ENCODE data around the gene ATP11A.
"Not testable (repeated sequence)": the region's sequence is repeated elsewhere in the genome, so short reads cannot be mapped to it uniquely, and the experiment has no call there.

The ATP11A gene

DNA sequence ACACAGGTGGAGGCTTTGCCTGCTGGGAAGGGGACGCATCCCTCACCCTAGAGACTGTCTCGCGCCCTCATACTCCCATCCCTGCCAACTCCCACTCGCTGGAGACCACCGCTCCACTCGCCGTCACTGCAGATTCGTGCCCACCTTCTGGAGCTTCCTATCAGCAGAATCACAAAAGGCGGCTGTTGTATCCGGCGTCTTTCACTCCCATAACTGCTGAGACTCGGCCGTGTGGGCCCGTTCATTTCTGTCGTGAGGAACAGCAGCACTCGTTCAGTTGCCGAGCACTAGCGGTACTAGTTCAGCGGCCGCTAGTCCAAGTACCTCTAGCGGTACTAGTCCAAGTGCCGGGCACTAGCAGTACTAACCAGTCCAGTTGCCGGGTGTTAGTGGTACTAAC, 154.6 kb downstream of the ATP11A start:
- no peak for DNase-seq

DNA sequence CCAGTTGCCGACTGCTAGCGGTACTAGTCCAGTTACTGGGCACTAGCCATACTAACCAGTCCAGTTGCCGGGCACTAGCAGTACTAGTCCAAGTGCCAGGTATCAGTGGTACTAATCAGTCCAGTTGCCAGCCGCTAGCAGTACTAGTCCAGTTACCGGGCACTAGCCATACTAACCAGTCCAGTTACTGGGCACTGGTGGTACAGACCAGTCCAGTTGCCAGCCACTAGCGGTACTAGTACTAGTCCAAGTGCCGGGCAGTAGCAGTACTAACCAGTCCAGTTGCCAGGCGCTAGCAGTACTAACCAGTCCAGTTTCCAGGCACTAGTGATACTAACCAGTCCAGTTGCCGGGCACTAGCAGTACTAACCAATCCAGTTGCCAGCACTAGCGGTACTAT, 155.0 kb downstream of the ATP11A start:
- no peak for DNase-seq

DNA sequence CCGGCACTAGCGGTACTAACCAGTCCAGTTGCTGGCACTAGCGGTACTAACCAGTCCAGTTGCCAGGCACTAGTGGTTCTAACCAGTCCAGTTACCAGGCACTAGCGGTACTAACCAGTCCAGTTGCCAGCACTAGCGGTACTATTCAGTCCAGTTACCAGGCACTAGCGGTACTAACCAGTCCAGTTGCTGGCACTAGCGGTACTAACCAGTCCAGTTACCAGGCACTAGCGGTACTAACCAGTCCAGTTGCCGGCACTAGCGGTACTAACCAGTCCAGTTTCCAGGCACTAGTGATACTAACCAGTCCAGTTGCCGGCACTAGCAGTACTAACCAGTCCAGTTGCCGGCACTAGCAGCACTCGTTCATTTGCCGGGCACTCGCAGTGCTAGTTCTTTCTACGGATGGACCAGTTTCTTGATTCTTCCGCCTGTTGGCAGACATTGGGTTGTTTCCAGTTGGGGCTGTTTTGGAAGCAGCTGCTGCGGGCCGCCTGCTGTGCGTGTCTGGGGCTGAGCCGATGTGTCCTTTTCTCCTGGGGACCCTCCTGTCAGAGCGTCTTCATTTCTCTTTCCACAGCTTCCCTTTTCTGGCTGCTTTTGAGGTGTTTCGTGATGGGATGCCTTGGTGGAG, 155.8 kb downstream of the ATP11A start:
- no peak for DNase-seq

DNA sequence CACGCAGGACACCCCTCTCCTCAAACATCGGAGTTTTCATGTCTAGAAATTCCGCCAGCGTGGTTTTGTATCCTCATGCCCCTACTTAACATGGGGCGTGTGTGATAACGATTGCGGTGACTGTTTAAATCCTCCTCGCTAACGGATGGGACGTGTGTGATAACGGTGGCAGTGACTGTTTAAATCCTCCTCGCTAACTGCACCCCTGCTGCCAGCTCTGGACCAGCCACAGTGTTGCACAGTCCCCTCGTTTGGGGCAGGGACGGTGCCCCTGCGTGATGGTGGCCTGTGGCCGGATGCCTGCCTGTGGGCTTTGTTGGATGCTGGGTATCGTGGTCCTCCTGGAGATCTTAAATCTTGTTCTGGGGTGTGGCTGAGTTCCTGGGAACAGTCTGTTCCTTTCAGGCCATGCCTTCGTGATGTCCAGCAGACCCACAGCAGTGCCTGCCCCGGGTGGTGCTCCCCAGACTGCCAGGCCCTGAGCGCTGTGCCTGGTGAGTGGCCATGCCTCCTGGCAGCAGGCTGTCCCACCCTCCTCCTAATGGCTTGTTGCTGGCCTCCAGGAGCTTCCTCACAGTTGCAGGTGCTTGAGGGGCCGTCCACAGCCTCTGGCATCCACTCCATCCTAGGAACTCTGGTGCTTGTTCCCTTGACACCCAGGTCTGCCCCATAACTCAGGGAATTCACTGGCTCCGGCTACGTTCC, 156.7 kb downstream of the ATP11A start:
- DNase-seq = no peak

DNA sequence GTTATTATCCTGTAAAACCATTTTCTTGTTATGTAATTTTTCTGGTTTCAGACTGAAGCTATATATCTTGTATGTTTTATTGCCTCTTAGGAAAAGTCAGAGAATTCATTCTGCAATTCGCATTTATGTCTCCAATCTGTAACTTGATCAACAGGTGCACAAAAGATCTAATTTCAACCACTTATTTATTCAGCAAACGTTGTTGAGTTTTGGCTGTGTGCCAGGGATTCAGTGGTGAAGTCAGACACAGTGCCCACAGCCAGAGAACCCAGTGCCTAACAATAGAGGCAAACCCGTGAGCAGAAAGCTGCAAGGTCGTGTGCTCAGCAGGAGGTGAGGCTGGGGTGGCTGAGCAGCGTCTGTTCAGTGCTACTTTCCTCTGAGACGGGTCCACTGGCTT, 159.7 kb downstream of the ATP11A start:
- DNase-seq = no peak

DNA sequence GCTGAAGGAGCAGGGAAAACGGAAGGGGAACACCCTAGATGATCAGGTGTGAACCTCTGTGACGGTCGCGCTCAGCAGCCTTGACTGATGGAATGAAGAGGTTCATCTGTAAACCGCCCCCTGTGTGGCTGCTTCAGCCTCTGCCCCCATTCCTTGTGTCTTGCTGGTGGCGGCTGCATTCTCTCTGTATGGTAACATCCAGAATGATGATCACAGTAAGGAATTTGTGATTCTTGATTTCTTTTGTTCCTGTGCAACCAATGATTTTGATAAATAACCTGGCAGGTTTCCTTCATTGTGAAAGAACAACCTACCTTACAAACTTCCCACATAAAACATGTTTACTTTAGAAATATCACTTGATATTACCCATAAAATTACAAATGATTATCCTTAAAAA, 160.4 kb downstream of the ATP11A start:
- no peak for DNase-seq

DNA sequence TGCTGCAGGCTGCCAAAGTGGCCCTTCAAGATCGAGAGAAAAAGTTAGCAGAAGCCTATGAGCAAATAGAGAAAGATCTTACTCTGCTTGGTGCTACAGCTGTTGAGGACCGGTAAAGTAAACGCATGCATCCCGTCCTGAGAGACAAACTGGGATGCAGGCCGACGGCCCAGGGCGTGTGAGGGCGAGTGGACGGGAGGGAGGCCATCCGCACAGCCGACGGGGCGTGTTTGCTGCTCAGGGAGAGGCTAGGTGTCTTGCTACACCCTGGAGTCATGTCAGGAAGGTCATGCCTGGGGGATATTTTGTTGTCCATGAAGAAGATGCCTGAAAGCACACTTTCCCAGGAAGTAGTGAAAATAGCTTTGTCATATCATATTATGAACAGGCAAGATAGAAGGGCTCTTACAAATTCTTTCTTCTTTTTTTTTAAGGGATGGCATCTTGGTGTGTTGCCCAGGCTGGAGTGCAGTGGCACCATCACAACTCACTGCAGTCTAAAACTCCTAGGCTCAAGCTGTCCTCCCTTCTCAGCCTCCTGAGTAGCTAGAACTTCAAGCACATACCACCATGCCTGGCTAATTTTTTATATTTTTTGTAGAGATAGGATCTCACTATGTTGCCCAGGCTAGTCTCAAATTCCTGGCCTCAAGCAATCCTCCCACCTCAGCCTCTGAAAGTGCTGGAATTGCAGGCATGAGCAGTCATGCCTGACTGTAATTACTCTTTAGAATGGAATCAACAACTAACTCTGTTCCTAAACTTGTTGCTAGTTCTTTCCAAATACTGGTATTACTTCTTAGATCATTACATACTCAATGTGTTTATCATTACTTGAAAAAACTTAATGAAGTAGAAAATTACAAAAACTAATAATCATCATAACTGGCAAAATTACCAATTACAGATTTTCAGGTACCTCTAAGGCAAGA, 161.5 kb downstream of the ATP11A start:
- DNase-seq = no peak

DNA sequence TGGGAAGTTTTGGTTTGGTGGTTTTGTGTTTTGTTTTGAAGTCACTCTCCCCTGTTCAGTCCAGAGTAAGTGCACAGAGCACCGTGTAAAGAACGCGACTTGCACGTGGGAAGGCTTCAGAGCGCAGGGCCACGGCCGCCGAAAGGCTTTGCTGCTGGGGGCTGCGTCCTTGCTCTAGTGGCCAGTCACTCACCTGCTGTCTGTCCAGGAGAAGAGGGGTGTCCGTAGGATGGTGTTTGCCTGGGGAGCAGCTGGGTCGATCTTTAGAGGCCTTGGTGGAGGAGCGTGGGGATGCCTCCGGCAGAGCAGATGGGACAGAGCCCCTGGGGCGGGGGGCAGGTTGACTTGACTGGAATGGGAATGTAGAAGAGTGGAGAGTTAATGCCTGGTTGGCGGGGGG, 162.6 kb downstream of the ATP11A start:
- no peak for DNase-seq

DNA sequence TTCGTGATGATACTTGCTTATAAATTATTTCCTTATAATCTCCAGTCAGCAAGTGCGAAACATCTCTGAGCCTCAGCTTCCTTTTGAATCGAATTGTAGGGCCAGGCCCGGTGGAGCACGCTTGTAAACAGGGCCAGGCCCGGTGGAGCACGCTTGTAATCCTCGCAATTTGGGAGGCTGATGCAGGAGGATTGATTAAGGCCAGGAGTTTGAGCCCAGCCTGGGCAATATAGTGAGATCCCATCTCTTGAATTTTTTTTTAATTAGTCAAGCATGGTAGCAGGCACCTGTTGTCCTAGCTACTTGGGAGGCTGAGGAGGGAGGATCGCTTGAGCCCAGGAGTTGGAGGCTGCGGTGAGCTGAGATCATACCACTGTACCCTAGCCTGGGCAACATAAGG, 163.0 kb downstream of the ATP11A start:
- DNase-seq = no peak

DNA sequence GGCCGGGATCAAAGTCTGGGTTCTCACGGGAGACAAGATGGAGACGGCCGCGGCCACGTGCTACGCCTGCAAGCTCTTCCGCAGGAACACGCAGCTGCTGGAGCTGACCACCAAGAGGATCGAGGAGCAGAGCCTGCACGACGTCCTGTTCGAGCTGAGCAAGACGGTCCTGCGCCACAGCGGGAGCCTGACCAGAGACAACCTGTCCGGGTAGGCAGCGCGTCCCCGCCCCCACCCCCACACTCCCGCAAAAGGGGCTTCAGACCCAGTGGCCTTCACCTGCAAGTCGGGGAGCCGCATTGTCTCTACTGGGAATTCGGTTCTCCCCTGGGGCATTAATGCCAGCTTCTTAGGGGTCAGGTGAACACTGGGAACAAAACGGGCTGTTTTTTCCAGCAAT, 164.5 kb downstream of the ATP11A start:
- DNase-seq = no peak

DNA sequence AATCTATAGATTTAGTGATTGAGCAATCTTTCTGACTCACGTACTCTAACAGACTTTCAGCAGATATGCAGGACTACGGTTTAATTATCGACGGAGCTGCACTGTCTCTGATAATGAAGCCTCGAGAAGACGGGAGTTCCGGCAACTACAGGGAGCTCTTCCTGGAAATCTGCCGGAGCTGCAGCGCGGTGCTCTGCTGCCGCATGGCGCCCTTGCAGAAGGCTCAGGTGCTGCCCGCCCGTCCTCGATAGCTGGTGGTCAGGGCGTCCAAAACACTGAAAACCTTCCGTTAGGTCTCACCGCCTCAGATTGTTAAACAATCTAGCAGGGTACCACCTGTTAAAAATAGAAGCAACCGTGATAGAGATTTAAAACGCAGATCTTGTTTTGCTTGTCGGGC, 166.0 kb downstream of the ATP11A start:
- DNase-seq = no peak

DNA sequence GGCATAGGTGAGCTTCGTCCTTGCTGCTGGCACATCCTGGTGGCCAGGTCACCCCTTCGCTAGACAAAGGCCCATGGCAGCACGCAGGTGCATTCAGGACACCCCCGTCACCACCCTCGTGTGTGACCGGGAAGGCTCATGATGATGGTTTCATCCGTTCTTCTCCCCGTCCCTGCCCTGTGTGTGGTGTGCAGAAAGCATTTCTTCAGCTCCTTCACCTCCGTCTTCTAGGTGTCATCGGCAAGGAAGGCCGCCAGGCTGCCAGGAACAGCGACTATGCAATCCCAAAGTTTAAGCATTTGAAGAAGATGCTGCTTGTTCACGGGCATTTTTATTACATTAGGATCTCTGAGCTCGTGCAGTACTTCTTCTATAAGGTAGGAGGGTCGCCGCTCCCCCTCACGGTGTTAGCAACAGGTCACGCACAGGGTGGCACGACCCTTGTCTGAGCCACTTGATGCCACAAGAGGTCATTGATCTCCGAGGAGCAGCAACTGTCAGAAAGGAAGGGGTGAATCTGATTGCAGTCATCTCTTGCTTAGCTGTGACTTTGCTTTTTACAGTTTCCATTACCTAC, 168.2 kb downstream of the ATP11A start:
- DNase-seq = no peak

DNA sequence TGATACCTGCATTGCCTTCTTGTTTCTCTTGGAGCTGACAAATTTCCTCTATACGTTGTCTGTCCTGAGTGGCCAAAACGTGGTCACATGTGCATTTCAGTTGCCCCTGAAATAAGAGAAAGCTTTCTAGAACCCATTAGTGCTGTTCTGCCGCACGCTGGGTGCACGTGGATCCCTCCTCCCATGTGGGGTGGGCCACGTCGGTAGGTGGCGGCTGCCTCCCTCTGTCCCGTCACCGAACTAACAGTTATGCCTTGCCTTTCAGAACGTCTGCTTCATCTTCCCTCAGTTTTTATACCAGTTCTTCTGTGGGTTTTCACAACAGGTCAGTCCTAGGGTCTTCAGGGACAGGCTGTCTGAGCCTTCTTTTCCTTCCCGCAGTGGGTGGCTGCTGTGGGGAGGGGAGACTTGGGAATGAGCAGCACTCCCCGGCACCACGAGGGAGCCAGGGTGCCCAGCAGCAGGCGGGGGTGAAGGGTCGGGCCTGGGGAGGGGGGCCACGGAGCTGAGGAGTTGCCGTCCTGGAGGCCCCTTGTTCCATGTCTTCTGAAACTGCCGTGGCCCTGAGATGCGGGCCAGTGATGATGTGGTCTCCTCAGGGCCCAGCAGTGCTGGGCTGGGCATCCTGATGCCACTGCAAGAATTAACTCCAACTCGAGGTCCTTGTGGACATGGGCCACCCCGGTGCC, 169.4 kb downstream of the ATP11A start:
- no peak for DNase-seq

DNA sequence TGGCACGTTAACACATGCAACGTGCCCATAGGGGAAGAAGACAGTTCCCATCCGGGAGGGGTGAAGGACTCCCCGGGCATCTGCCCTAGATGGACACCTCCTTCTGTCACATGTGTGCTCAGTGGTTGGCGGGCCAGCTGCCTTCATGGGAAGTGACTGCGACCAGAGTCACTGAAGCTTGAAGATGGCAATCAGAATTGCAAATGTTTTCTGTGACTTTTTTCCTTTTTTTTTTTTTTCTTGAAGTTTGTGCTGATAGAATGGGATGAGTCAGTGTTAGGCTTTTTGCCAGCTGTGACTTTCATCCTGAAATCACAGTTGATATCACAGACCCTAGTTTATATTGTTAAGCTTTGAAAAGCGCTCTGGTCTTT, 170.0 kb downstream of the ATP11A start:
- no peak for DNase-seq

DNA sequence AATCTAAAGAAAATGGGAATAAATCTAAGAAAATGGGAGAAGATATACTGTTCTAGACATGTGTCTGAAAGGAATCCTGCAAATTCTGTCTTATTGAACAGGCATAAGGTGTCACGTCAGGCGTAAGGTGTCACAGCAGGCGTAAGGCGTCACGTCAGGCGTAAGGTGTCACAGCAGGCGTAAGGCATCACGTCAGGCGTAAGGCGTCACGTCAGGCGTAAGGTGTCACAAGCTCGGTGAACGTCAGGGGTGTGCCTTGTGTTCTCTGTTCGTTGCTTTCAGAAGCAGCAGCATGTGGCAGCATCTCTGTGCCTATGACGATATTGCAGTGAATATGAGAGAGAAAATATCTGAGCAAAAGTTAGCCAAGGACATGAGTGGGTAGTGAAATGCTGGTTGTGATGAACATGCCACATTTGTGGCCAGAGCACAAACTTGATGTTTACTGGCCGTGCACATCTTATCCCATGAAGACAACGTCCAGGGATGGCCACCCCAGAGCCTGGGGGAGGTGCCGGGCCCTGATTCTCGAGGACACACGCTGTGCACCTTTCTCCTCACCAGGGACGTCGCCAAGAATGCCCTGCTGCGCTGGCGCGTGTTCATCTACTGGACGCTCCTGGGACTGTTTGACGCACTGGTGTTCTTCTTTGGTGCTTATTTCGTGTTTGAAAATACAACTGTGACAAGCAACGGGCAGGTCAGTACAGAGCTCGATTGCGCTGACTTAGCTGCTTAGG, 172.2 kb downstream of the ATP11A start:
- no peak for DNase-seq

DNA sequence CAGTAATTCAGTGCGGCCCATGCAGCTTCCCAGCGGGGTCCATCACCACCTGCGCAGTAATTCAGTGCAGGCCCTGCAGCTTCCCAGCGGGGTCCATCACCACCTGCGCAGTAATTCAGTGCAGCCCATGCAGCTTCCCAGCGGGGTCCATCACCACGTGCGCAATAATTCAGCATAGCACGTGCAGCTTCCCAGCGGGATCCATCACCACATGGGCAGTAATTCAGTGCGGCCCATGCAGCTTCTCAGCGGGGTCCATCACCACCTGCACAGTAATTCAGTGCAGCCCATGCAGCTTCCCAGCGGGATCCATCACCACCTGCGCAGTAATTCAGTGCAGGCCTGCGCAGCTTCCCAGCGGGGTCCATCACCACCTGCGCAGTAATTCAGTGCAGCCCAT, 173.5 kb downstream of the ATP11A start:
- DNase-seq = not testable (repeated sequence)

DNA sequence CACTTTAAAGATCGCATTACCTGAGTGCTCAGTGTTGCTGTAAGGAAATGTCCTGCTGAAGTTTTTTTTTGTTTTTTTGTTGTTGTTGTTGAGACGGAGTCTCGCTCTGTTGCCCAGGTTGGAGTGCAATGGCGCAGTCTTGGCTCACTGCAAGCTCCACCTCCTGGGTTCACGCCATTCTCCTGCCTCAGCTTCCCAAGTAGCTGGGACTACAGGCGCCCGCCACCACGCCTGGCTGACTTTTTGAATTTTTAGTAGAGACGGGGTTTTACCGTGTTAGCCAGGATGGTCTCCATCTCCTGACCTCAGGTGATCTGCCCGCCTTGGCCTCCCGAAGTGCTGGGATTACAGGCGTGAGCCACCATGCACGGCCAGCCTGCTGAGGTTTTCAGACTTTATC, 175.6 kb downstream of the ATP11A start:
- DNase-seq = not testable (repeated sequence)

DNA sequence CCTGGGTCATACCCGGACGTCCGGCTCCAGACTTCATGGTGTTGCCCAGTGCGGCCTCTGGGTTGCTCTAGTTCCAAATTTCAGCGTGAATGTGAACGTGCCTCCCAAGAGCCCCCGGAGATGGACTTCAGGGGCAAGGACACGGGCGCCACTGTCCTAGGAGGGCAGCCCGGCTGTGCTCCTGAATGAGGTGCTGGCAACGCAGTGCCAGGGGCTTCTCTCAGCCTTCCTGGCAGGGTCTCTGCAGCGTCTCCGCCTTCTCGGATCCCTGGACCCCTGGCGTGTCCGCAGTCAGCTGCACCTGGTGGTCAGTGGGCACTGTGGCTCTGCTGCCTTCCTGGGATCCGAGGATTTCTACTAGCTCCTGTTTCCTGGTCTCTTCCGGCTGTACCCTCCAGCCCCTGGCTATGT, 177.5 kb downstream of the ATP11A start:
- DNase-seq = no peak

DNA sequence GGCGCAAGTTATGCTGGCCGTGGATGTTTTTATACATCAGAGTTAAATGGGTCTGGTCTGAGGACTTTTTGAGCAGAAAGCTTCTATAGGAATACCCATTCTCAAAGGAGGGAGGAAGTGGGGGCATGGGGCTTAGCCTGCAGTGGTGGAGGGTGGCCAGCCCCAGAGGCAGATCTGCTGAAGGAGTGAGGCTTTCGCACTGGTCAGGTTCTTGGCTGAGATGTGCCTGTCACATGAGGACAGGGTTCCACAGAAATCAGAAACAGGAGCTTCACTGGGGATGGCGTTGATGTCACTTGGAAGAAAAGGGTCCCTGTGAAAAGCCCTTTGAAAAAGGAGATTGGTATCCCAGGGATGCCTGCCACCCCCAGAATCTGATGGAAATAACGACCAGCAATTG, 178.5 kb downstream of the ATP11A start:
- no peak for DNase-seq

DNA sequence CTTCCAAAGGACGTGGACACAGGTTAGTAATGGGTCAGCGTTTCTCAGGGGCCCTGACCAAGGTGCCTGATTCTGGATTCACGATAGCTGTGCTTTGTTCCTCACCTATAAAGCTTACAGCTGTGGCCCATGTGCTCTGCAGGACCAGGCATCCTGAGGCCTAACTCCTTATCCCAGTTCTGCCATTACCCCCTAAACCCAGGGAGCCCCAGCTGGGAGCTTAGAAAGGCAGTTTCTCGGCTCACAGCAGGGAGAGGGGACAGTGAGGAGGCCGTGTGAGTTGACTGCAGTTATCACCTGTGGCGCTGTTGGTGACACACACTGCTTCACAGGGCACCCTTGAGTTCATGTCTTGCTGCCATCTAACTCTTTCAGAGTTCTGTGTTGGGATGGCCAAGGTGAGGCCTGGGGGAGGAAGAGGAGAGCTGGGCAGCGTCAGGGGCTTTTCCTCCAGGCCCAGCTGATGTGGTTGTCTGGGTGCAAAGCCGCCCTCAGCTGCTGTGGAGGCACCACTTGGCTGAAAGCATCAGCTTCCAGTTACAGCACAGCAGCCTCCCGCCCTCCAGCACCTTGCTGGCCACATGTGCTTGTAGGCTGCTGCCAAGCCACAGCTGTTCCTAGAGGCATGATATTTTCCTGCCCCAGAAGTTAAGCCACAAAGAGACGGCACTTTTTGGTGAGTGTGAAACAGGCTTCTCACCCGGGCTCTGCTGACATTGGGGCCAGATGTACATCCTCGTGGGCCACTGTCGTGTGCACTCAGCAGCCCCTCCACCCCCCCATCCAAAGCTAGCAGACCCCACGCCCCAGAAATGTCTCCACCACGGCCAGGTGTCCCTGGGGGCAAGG, 179.6 kb downstream of the ATP11A start:
- DNase-seq = peak; percentile 56

DNA sequence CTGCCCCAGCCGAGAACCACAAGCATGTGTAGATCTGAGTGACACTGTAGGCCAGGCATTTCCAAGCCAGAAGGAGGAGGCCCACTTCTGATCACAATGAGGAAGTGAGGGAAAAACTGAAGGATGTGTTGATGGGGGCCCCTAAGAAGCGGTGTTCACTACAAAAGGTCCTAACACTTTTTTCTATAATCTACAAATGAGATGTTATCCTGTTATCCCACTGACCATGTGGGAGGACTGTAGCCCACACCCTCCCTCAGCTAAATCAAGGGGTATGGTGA, 180.2 kb downstream of the ATP11A start:
- DNase-seq = no peak

All from femur (tissue), 1 donor.